Right ventricle myocardium superior (tissue), 1 donor: Measurements from ENCODE around the gene THSD4. TPM values are rescaled to one million over a fixed set of nuclear protein-coding genes. Genes with fewer than 3 reads are reported as not detected.
A peak's percentile ranks its signal among the peaks of the same experiment; 100 is the strongest.

Experiments used
- ATAC-seq: fragments of 200-7000 bp; cut with Tn5 transposase; one replicate; pipeline ENCODE4 v1.9.1; 2020; ENCODE audit warnings: mild to moderate bottlenecking; ENCODE audit not compliant: poor library complexity
- DNase-seq: peaks from one replicate; pipeline ENCODE4 v3.0.0-alpha.2; 2020
- intact Hi-C: fragments of 100-400 bp; cut with DNase I; formaldehyde crosslinking; loops from one replicate; pipeline ENCODE4 v1.11.2; 2022
- total RNA-seq: library from RNA; stranded (reverse); fragmentation: NEBNext Ultra II Directional; extraction: Animal tissue kit (Norgen Biotek cat#: 25700); gene quantifications from one replicate; pipeline ENCODE4 v1.2.1, GENCODE V29; 2021
- donor health status: DM: no; HTN: yes; CAD: no; lungs with severe emphysema.

The THSD4 gene
- total RNA-seq, 1 donor from 2014 or later: 75.6 TPM

GRCh38 chr15:71494563-71495397, 379.5 kb downstream of the THSD4 start:
- intact Hi-C loops: loop anchor here (5.0 kb wide), 1 partner anchor 37 kb away; no protein-coding TSS in a partner anchor
- ATAC-seq: peak; percentile 55
- DNase-seq: no peak

- DNase-seq (no peak), ATAC-seq (peak; percentile 18)
- intact Hi-C loops: loop anchor here (5.0 kb wide), 1 partner anchor 38 kb away; no protein-coding TSS in a partner anchor
Observed at GRCh38 chr15:71495398-71495780, 380.1 kb downstream of the THSD4 start.

- ATAC-seq (no peak), DNase-seq (no peak)
- intact Hi-C loops: loop anchor here (5.0 kb wide), 1 partner anchor 39 kb away; no protein-coding TSS in a partner anchor
Observed at GRCh38 chr15:71496336-71496955, 381.2 kb downstream of the THSD4 start.

DNA sequence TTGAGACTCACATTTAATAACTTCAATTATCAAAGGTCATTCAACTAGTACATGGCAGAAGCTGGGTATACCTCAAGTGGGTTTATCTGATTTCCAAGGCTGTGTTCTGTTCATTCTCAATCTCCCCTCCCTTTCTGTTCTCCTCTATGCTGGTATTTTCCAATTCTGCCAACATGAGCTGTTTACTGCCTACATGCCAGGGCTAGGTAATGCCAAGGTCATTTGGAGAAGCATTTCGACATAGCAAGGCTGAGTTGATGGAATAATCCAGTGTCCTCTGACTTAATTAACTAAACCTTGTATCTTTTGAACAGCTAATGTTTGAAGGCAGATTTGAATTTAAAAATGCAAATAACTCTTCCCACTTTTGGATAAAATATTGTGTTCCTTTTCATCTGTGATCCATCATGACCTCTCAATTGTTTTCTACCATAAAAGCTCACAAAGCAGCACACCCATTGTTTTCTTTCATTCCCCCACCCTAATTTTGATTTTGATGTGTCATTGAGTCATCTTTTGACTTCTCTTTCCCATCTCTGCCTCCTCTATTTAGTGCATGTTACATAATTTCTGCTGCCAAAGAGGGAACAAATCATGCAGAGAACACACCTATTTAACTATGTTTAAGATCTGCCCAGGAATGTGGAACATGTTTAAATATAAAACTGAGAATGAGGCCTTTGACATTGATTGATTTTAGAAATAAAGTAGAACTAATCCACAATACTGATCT, 386.2 kb downstream of the THSD4 start:
- DNase-seq (no peak), ATAC-seq (peak; percentile 92)
- intact Hi-C loops: no loop called here

GRCh38 chr15:71502077-71502432, 386.8 kb downstream of the THSD4 start:
- peak; percentile 15 for ATAC-seq
- intact Hi-C loops: no loop called here

DNA sequence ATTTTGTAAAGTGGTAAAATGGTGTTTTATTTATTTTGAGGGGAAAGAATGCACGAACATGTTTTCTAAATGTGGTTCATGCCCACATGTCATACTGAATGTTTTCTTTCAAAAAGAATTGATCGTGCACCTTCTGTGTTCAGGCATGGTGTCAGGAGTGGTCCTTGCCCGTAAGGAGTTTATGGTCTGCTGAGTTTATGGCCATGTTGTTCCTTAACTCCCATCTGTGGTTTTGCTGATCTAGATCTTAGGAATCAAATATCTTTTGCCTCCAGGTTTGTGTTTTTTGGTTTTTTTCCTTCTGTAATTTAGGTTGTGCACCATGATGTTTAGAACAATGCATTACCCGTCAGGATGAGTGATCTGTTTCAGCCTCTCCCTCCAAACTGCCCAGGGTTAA, 390.7 kb downstream of the THSD4 start:
- DNase-seq: no peak
- intact Hi-C loops: no loop called here
- no peak for ATAC-seq

More at GRCh38 chr15:71502077-71502432, 386.8 kb downstream of the THSD4 start:
- no peak for DNase-seq

DNA sequence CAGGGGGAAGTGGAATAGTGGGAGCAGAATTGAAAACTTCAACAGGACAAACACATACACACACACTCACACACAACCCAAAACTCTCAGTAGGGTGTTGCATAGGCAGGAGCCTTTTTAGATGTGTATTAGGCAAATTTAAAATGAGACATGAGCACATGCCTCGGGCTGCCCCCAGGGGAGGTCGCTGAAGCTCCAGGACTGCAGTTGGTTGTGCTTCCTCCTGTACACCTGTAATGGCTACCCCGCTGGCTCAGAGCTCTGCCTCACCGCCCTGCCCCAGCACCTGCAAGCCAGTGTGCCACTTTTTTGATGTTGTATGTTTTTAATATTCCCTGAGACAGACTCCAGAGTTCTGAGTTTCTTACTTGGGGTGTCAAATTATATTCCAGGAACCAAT, 391.7 kb downstream of the THSD4 start:
- DNase-seq (no peak), ATAC-seq (no peak)
- intact Hi-C loops: no loop called here

GRCh38 chr15:71508081-71508682, 392.9 kb downstream of the THSD4 start:
- intact Hi-C loops: no loop called here
- DNase-seq: no peak
- ATAC-seq: no peak

DNA sequence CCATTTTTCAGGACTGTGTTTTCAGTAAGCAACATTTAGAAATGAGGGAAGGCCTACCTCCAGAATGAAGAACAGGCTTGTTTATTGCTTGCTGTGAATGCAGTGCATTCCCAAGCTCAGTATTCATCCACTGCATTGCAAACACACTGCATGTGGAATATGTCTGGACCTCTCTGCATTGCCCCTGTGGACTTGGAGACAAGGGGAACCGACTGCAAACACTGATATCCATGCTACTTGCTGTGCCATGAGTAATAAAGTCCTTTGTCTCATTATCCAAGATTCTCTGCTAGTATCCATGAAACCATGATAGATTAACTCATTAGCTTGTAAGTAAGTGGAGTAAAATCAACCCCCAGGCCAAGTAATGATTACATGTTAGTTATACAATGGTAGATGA, 393.9 kb downstream of the THSD4 start:
- intact Hi-C loops: no loop called here
- DNase-seq: no peak
- ATAC-seq: no peak

GRCh38 chr15:71510763-71511162, 395.5 kb downstream of the THSD4 start:
- intact Hi-C loops: no loop called here
- ATAC-seq: no peak

DNA sequence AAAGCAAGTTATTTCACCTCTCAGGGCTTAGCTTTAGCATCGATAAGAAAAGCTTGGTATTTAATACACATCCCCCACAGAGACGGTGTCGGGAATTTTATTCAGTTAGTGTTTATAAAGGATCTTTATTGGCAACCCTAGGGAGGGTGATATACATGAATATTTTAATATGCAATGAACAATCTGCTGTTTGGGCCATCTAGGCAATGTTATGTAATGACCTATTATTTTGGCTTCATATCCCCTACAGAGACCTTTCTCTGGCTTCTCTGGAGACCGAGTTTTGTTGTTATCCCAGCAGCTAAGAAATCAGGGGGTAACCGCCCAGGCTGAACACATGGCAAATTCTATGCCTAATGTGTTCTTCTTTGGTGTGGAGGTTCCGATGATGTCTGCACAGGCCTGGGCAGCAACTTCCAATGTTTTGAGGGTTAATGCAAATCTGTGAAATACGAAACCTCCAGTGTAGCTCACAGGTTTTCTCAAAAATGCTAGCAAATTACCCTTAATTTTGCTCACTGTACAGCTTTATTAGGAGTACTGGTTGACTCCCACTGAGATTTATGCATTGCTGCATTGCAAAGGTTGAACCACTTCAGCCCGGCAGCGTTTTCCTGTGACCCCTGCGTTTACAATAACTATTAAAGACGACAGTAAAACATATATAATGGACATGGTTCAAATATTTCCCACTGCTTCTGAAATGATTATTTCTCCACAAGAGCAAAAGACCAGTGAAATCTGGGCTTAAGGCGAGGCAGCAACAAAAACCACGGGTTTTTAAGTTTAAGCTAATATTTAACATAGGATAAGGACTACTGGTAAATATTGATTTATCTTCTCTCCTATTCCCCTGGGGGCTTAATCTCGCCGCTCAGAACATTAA, 396.8 kb downstream of the THSD4 start:
- intact Hi-C loops: no loop called here
- ATAC-seq: no peak

More at GRCh38 chr15:71510763-71511162, 395.5 kb downstream of the THSD4 start:
- DNase-seq: no peak

DNA sequence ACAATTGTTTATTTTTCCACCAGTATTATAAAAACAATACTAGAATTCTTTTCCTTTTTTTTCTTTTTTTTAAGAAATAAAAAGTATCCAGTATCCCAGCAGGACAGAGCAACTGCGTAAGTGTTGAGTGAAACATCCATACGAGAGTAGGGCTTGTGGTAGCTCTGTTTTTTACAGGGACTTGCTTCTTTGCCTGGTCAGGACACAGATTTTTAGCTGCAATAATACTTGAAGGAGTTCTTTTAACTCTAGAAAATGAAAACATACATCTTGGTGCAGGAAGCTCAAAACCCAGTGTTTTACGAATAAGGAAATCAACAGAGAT, 397.4 kb downstream of the THSD4 start:
- ATAC-seq (no peak), DNase-seq (no peak)
- intact Hi-C loops: no loop called here

More for the DNA sequence above, 396.8 kb downstream of the THSD4 start:
- DNase-seq: no peak

DNA sequence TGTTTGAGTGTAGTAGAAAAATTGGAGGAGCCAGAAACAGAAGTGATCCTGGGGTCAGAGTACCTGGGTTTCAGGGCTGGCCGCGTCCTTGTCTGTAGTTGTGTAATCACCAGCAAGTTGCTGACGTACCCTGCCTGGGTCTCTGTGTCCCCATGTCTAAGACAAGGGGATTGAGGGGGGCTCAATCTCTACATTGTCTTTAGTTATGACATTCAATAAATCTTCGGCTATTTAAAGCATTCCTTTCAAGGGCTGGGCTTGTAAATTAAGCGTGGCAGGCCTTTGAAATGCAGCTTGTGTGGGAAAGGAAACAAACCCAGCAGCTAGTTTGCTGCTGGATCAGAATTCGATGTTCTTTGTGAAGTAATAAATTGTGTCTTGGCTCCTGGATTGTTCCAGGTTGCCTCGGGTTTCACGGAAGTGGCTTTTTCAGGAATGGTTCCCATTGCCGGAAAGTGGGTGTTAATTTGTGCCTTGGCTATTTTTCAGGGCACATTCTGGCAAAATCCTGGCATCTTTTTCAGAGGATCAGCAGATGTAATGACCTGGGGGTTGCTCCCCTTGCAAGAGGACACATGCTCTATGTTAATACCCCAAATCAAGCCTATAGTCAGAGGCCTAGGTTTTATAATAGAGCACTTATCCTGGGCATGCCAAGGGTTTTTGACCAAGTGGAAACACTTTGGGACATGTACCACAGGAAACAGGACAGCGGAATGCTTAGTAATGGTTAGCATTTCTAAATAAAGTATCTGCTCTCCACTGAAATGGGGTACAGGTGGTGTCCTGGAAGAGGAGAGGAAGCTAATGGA, 400.3 kb downstream of the THSD4 start:
- intact Hi-C loops: no loop called here
- DNase-seq: no peak
- peak; percentile 39 for ATAC-seq

GRCh38 chr15:71517751-71518150, 402.5 kb downstream of the THSD4 start:
- no peak for ATAC-seq
- DNase-seq: no peak

DNA sequence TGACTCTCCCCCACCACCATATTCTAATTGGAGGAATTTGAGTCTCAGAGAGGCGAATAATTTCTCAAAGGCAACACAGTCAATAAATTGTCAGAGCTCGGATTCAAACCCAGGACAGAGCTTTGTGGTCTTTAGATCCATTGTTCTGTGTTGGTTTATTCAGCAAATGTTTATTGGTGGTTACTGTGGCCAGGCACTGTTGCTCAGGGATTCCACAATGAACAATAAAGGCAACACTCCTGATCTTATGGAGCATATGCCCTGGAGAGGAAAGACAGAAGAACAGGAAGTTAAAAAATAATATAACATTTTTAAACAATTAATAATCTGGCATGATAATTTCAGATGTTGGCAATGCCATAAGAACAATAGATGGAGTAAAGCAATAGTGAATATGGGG, 403.4 kb downstream of the THSD4 start:
- ATAC-seq: no peak
- no peak for DNase-seq
- intact Hi-C loops: no loop called here

More at GRCh38 chr15:71517751-71518150, 402.5 kb downstream of the THSD4 start:
- intact Hi-C loops: no loop called here

DNA sequence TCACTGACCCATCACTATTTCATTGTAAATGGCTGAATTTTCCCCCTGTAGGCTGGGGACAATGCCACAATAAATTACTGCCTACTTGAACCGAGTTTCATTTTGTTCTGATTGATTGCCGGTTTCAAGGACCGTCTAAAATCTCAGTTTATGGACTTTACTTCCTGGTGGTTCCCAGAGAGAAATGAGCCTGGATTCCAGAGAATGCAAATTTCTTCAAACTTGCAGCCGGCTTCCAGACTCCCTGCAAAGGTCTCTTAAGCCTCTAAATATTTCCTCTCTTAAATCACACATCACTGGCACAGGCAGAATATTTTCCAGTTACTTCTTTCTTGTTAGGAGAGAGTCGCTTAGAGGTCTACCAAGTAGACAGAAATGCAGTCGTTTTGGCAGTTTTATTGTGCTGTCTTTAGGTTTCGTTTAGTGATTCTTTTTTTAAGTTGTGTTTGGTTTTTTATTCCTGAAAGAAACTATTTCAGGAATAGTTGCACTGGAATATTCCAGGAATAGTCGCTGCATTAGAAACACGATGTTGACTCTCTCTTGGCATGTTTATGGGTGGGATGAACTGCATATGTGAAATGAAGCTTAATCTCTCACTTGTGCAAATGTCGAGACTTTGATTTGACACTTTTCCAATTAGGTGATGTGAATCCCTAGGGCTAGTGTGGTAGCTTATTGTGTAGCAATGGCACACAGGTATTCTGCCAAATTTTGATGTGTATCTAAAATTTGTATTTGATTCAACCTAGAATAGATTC, 411.0 kb downstream of the THSD4 start:
- intact Hi-C loops: no loop called here
- no peak for ATAC-seq
- no peak for DNase-seq

DNA sequence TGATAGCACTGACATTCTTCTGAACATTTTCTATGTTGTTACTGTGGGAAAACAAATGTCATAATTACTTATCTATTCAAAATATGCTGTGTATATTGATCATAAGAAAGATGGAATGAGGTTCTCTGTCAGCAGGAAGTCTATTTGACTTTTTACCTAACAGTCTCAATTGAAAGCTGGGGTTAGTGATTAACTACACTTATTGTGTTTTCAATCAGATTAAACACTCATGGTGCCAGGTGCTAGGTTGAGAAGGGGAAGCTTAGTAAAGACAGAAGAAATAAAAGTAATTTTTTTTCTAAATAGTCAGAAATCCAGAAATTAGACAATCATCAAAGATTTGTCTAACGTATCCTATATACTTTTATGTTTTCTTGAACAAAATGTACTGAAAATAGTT, 414.1 kb downstream of the THSD4 start:
- no peak for ATAC-seq
- DNase-seq: no peak
- intact Hi-C loops: no loop called here
